Measurements from ENCODE around the gene RCE1.

RCE1 gene

GRCh38 chr11:66868726-66869566 is 25.7 kb downstream of the RCE1 start:
- DNase-seq (ENCODE audit: low spot score), result peak; percentile 87

- no peak for DNase-seq (ENCODE audit: low spot score)
These were observed 26.3 kb downstream of the RCE1 start for GRCh38 chr11:66869567-66869870.

- DNase-seq (ENCODE audit: low spot score), result no peak
These were observed 26.9 kb downstream of the RCE1 start for GRCh38 chr11:66870131-66870530.

- DNase-seq (ENCODE audit: low spot score), result no peak
These were observed 27.6 kb downstream of the RCE1 start for GRCh38 chr11:66870616-66871520.

GRCh38 chr11:66871521-66871901 is 28.3 kb downstream of the RCE1 start:
- DNase-seq (ENCODE audit: low spot score), result no peak

GRCh38 chr11:66874232-66874631 is 31.0 kb downstream of the RCE1 start:
- no peak for DNase-seq (ENCODE audit: low spot score)

GRCh38 chr11:66875378-66875777 is 32.1 kb downstream of the RCE1 start:
- DNase-seq (ENCODE audit: low spot score), result no peak

GRCh38 chr11:66877588-66878385 is 34.5 kb downstream of the RCE1 start:
- DNase-seq (ENCODE audit: low spot score), result no peak

- no peak for DNase-seq (ENCODE audit: low spot score)
These were observed 35.2 kb downstream of the RCE1 start for GRCh38 chr11:66878474-66878873.

- no peak for DNase-seq (ENCODE audit: low spot score)
These were observed 35.8 kb downstream of the RCE1 start for GRCh38 chr11:66879000-66879399.

GRCh38 chr11:66879583-66879982 is 36.3 kb downstream of the RCE1 start:
- no peak for DNase-seq (ENCODE audit: low spot score)

- no peak for DNase-seq (ENCODE audit: low spot score)
These were observed 36.8 kb downstream of the RCE1 start for GRCh38 chr11:66879999-66880398.

- DNase-seq (ENCODE audit: low spot score), result peak; percentile 65
These were observed 37.5 kb downstream of the RCE1 start for GRCh38 chr11:66880496-66881450.

GRCh38 chr11:66881451-66881835 is 38.2 kb downstream of the RCE1 start:
- no peak for DNase-seq (ENCODE audit: low spot score)

GRCh38 chr11:66881927-66882452 is 38.7 kb downstream of the RCE1 start:
- no peak for DNase-seq (ENCODE audit: low spot score)

GRCh38 chr11:66882561-66883015 is 39.3 kb downstream of the RCE1 start:
- DNase-seq (ENCODE audit: low spot score), result no peak

- DNase-seq (ENCODE audit: low spot score), result peak; percentile 62
These were observed 40.0 kb downstream of the RCE1 start for GRCh38 chr11:66883016-66883965.

GRCh38 chr11:66884443-66884842 is 41.2 kb downstream of the RCE1 start:
- no peak for DNase-seq (ENCODE audit: low spot score)

- no peak for DNase-seq (ENCODE audit: low spot score)
These were observed 42.2 kb downstream of the RCE1 start for GRCh38 chr11:66885469-66885868.

- DNase-seq (ENCODE audit: low spot score), result no peak
These were observed 42.8 kb downstream of the RCE1 start for GRCh38 chr11:66885950-66886440.
